ENCODE results near the gene PIPOX. TPM values are rescaled to one million over a fixed set of nuclear protein-coding genes. Genes with fewer than 3 reads are reported as not detected.

Gene PIPOX
- total RNA-seq, 1 donor from 2014 or later, result 2.8 TPM

- H3K4me3 Mint-ChIP-seq (ENCODE audit: low read depth), result no peak overlapping the region
- no peak for DNase-seq (ENCODE audit: low spot score)
- intact Hi-C loops (cut with micrococcal nuclease), result no loop called here
- H3K4me1 Mint-ChIP-seq (ENCODE audit: low read depth), result peaks cover 2% of the 10 kb centered on the region
- H3K9me3 Mint-ChIP-seq, result no peaks in the 10 kb centered on the region
- H3K27ac Mint-ChIP-seq, result no peak overlapping the region
- H3K36me3 Mint-ChIP-seq (ENCODE audit: low read depth), result no peaks in the 10 kb centered on the region
- peaks cover 41% of the 10 kb centered on the region for H3K27me3 Mint-ChIP-seq (ENCODE audit: low read depth)
Measured at GRCh38 chr17:29008591-29008990, 34.4 kb upstream of the PIPOX start.

- Mint-ChIP-seq H3K27ac (no peak overlapping the region), H3K9me3 (no peaks in the 10 kb centered on the region), H3K36me3 (ENCODE audit: low read depth) (no peaks in the 10 kb centered on the region), H3K4me1 (ENCODE audit: low read depth) (peaks cover 2% of the 10 kb centered on the region), H3K4me3 (ENCODE audit: low read depth) (no peak overlapping the region), H3K27me3 (ENCODE audit: low read depth) (peaks cover 28% of the 10 kb centered on the region)
- DNase-seq (ENCODE audit: low spot score), result no peak
- intact Hi-C loops (cut with micrococcal nuclease), result no loop called here
Measured at GRCh38 chr17:29010129-29010528, 32.8 kb upstream of the PIPOX start.

GRCh38 chr17:29010586-29010985 lies 32.4 kb upstream of the PIPOX start:
- Mint-ChIP-seq H3K4me3 (ENCODE audit: low read depth) (no peak overlapping the region), H3K36me3 (ENCODE audit: low read depth) (no peaks in the 10 kb centered on the region), H3K9me3 (no peaks in the 10 kb centered on the region), H3K27me3 (ENCODE audit: low read depth) (peaks cover 26% of the 10 kb centered on the region), H3K4me1 (ENCODE audit: low read depth) (peaks cover 2% of the 10 kb centered on the region), H3K27ac (no peak overlapping the region)
- intact Hi-C loops (cut with micrococcal nuclease), result no loop called here
- DNase-seq (ENCODE audit: low spot score), result no peak

GRCh38 chr17:29012535-29012934 lies 30.4 kb upstream of the PIPOX start:
- Mint-ChIP-seq H3K27me3 (ENCODE audit: low read depth) (peaks cover 20% of the 10 kb centered on the region), H3K4me1 (ENCODE audit: low read depth) (peaks cover 2% of the 10 kb centered on the region), H3K9me3 (no peaks in the 10 kb centered on the region), H3K27ac (no peak overlapping the region), H3K4me3 (ENCODE audit: low read depth) (no peak overlapping the region), H3K36me3 (ENCODE audit: low read depth) (no peaks in the 10 kb centered on the region)
- intact Hi-C loops (cut with micrococcal nuclease), result no loop called here
- DNase-seq (ENCODE audit: low spot score), result no peak

- H3K4me1 Mint-ChIP-seq (ENCODE audit: low read depth), result peaks cover 5% of the 10 kb centered on the region
- no peak for DNase-seq (ENCODE audit: low spot score)
- no peaks in the 10 kb centered on the region for H3K9me3 Mint-ChIP-seq
- H3K4me3 Mint-ChIP-seq (ENCODE audit: low read depth), result no peak overlapping the region
- no peaks in the 10 kb centered on the region for H3K36me3 Mint-ChIP-seq (ENCODE audit: low read depth)
- intact Hi-C loops (cut with micrococcal nuclease), result loop anchor here (2.0 kb wide), 1 partner anchor 24 kb away; no protein-coding TSS in a partner anchor
- no peak overlapping the region for H3K27ac Mint-ChIP-seq
- H3K27me3 Mint-ChIP-seq (ENCODE audit: low read depth), result peaks cover 27% of the 10 kb centered on the region
Measured at GRCh38 chr17:29014716-29015115, 28.2 kb upstream of the PIPOX start.

- no peak overlapping the region for H3K4me3 Mint-ChIP-seq (ENCODE audit: low read depth)
- H3K4me1 Mint-ChIP-seq (ENCODE audit: low read depth), result peaks cover 5% of the 10 kb centered on the region
- intact Hi-C loops (cut with micrococcal nuclease), result no loop called here
- no peak for DNase-seq (ENCODE audit: low spot score)
- peaks cover 35% of the 10 kb centered on the region for H3K27me3 Mint-ChIP-seq (ENCODE audit: low read depth)
- H3K9me3 Mint-ChIP-seq, result no peaks in the 10 kb centered on the region
- H3K36me3 Mint-ChIP-seq (ENCODE audit: low read depth), result no peaks in the 10 kb centered on the region
- no peak overlapping the region for H3K27ac Mint-ChIP-seq
Measured at GRCh38 chr17:29016345-29017210, 26.4 kb upstream of the PIPOX start.

- DNase-seq (ENCODE audit: low spot score), result no peak
- H3K4me3 Mint-ChIP-seq (ENCODE audit: low read depth), result no peak overlapping the region
- intact Hi-C loops (cut with micrococcal nuclease), result no loop called here
- H3K27ac Mint-ChIP-seq, result no peak overlapping the region
- peaks cover 52% of the 10 kb centered on the region for H3K27me3 Mint-ChIP-seq (ENCODE audit: low read depth)
- H3K4me1 Mint-ChIP-seq (ENCODE audit: low read depth), result peaks cover 4% of the 10 kb centered on the region
- no peaks in the 10 kb centered on the region for H3K36me3 Mint-ChIP-seq (ENCODE audit: low read depth)
- H3K9me3 Mint-ChIP-seq, result no peaks in the 10 kb centered on the region
Measured at GRCh38 chr17:29018788-29019474, 24.0 kb upstream of the PIPOX start.

- peaks cover 4% of the 10 kb centered on the region for H3K4me1 Mint-ChIP-seq (ENCODE audit: low read depth)
- H3K9me3 Mint-ChIP-seq, result no peaks in the 10 kb centered on the region
- intact Hi-C loops (cut with micrococcal nuclease), result no loop called here
- no peak overlapping the region for H3K27ac Mint-ChIP-seq
- peaks cover 57% of the 10 kb centered on the region for H3K27me3 Mint-ChIP-seq (ENCODE audit: low read depth)
- no peak for DNase-seq (ENCODE audit: low spot score)
- no peaks in the 10 kb centered on the region for H3K36me3 Mint-ChIP-seq (ENCODE audit: low read depth)
- no peak overlapping the region for H3K4me3 Mint-ChIP-seq (ENCODE audit: low read depth)
Measured at GRCh38 chr17:29019475-29020181, 23.3 kb upstream of the PIPOX start.

GRCh38 chr17:29020576-29020975 lies 22.4 kb upstream of the PIPOX start:
- Mint-ChIP-seq H3K4me3 (ENCODE audit: low read depth) (no peak overlapping the region), H3K27ac (no peak overlapping the region), H3K9me3 (no peaks in the 10 kb centered on the region), H3K27me3 (ENCODE audit: low read depth) (peaks cover 57% of the 10 kb centered on the region), H3K4me1 (ENCODE audit: low read depth) (peaks cover 4% of the 10 kb centered on the region), H3K36me3 (ENCODE audit: low read depth) (no peaks in the 10 kb centered on the region)
- intact Hi-C loops (cut with micrococcal nuclease), result no loop called here
- no peak for DNase-seq (ENCODE audit: low spot score)

- Mint-ChIP-seq H3K4me3 (ENCODE audit: low read depth) (no peak overlapping the region), H3K27me3 (ENCODE audit: low read depth) (peaks cover 57% of the 10 kb centered on the region), H3K36me3 (ENCODE audit: low read depth) (no peaks in the 10 kb centered on the region), H3K27ac (no peak overlapping the region), H3K4me1 (ENCODE audit: low read depth) (peaks cover 4% of the 10 kb centered on the region), H3K9me3 (no peaks in the 10 kb centered on the region)
- intact Hi-C loops (cut with micrococcal nuclease), result no loop called here
- DNase-seq (ENCODE audit: low spot score), result no peak
Measured at GRCh38 chr17:29021226-29021625, 21.7 kb upstream of the PIPOX start.

- intact Hi-C loops (cut with micrococcal nuclease), result no loop called here
- H3K9me3 Mint-ChIP-seq, result no peaks in the 10 kb centered on the region
- peaks cover 4% of the 10 kb centered on the region for H3K4me1 Mint-ChIP-seq (ENCODE audit: low read depth)
- H3K27me3 Mint-ChIP-seq (ENCODE audit: low read depth), result peaks cover 56% of the 10 kb centered on the region
- DNase-seq (ENCODE audit: low spot score), result no peak
- H3K36me3 Mint-ChIP-seq (ENCODE audit: low read depth), result no peaks in the 10 kb centered on the region
- H3K27ac Mint-ChIP-seq, result no peak overlapping the region
- H3K4me3 Mint-ChIP-seq (ENCODE audit: low read depth), result no peak overlapping the region
Measured at GRCh38 chr17:29022074-29022473, 20.9 kb upstream of the PIPOX start.

GRCh38 chr17:29024316-29024952 lies 18.5 kb upstream of the PIPOX start:
- Mint-ChIP-seq H3K4me3 (ENCODE audit: low read depth) (no peak overlapping the region), H3K36me3 (ENCODE audit: low read depth) (no peaks in the 10 kb centered on the region), H3K27ac (no peak overlapping the region), H3K9me3 (no peaks in the 10 kb centered on the region), H3K27me3 (ENCODE audit: low read depth) (peaks cover 43% of the 10 kb centered on the region), H3K4me1 (ENCODE audit: low read depth) (peaks cover 2% of the 10 kb centered on the region)
- intact Hi-C loops (cut with micrococcal nuclease), result no loop called here
- DNase-seq (ENCODE audit: low spot score), result no peak
